ENCODE data around the gene USP7. TPM values are rescaled to one million over a fixed set of nuclear protein-coding genes. Genes with fewer than 3 reads are reported as not detected.

Gene USP7
- total RNA-seq, 1 experiment from 2014 or later, result 148 TPM

GRCh38 chr16:8915722-8916301 is 47.9 kb downstream of the USP7 start:
- Mint-ChIP-seq H3K4me1 (ENCODE audit: low read depth, unreplicated experiment) (peaks cover 35% of the 10 kb centered on the region), H3K27ac (ENCODE audit: unreplicated experiment) (no peak overlapping the region), H3K9me3 (ENCODE audit: unreplicated experiment) (no peaks in the 10 kb centered on the region), H3K36me3 (ENCODE audit: insufficient read depth, unreplicated experiment) (peaks cover 77% of the 10 kb centered on the region), H3K27me3 (ENCODE audit: insufficient read depth, unreplicated experiment) (no peaks in the 10 kb centered on the region), H3K4me3 (ENCODE audit: unreplicated experiment) (no peak overlapping the region)
- Histone ChIP-seq H3K4me1 (peaks cover 27% of the 10 kb centered on the region), H3K4me3 (ENCODE audit: low read depth, low read length) (no peak overlapping the region), H3K9me3 (no peaks in the 10 kb centered on the region), H3K36me3 (ENCODE audit: control insufficient read depth, insufficient read depth, low read length) (peaks cover 2% of the 10 kb centered on the region), H3K27me3 (replicated peaks; ENCODE audit: control insufficient read depth, insufficient read depth, low read length) (no peaks in the 10 kb centered on the region)
- ChIA-PET CTCF (interaction anchor here (0.6 kb wide), 2 partner anchors 16 to 94 kb away, joined by 5 to 7 read pairs; no protein-coding TSS in a partner anchor), POLR2A (no interaction called here)
- BruUV-seq (replicated peaks), result no TSS peak
- intact Hi-C loops (cut with micrococcal nuclease; ENCODE audit: unreplicated experiment), result no loop called here
- TF ChIP-seq, protein P1, sequence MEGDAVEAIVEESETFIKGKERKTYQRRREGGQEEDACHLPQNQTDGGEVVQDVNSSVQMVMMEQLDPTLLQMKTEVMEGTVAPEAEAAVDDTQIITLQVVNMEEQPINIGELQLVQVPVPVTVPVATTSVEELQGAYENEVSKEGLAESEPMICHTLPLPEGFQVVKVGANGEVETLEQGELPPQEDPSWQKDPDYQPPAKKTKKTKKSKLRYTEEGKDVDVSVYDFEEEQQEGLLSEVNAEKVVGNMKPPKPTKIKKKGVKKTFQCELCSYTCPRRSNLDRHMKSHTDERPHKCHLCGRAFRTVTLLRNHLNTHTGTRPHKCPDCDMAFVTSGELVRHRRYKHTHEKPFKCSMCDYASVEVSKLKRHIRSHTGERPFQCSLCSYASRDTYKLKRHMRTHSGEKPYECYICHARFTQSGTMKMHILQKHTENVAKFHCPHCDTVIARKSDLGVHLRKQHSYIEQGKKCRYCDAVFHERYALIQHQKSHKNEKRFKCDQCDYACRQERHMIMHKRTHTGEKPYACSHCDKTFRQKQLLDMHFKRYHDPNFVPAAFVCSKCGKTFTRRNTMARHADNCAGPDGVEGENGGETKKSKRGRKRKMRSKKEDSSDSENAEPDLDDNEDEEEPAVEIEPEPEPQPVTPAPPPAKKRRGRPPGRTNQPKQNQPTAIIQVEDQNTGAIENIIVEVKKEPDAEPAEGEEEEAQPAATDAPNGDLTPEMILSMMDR (IDR thresholded peaks at IDR 0.05; ENCODE audit: insufficient read depth in 1 of 2, low read depth in 1 of 2, low read length in 1 of 2, severe bottlenecking in 1 of 2, unreplicated experiment in 1 of 2), result no peak
- no peak for DNase-seq

DNA sequence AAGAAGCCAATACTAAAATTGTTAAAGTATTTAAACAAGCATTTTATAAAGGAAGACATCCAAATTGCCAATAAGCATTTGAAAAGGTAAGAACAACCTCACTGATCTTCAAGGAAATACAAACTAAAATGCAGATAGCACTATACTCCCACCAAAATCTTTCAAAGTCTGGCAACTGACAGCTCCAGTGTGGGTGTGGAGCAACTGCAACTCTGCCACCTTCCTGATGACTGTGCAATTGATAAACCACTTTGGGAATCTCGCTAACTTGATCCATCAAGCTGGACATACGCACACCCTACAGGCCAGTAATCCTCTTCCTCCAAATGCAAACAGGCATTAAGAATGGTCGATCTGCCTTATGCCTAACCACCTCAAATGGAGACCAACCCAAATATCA is 49.6 kb downstream of the USP7 start:
- Mint-ChIP-seq H3K9me3 (ENCODE audit: unreplicated experiment) (no peaks in the 10 kb centered on the region), H3K4me3 (ENCODE audit: unreplicated experiment) (no peak overlapping the region), H3K36me3 (ENCODE audit: insufficient read depth, unreplicated experiment) (peaks cover 76% of the 10 kb centered on the region), H3K27me3 (ENCODE audit: insufficient read depth, unreplicated experiment) (no peaks in the 10 kb centered on the region), H3K4me1 (ENCODE audit: low read depth, unreplicated experiment) (peaks cover 35% of the 10 kb centered on the region), H3K27ac (ENCODE audit: unreplicated experiment) (no peak overlapping the region)
- no TSS peak for BruUV-seq (replicated peaks)
- Histone ChIP-seq H3K9me3 (no peaks in the 10 kb centered on the region), H3K4me3 (ENCODE audit: low read depth, low read length) (no peak overlapping the region), H3K4me1 (peaks cover 29% of the 10 kb centered on the region), H3K27me3 (replicated peaks; ENCODE audit: control insufficient read depth, insufficient read depth, low read length) (no peaks in the 10 kb centered on the region), H3K36me3 (ENCODE audit: control insufficient read depth, insufficient read depth, low read length) (no peaks in the 10 kb centered on the region; the same call in 1 of the 2 replicates)
- TF ChIP-seq, protein P1 (IDR thresholded peaks at IDR 0.05; ENCODE audit: insufficient read depth in 1 of 2, low read depth in 1 of 2, low read length in 1 of 2, severe bottlenecking in 1 of 2, unreplicated experiment in 1 of 2), result no peak
- no peak for DNase-seq
- POLR2A ChIA-PET, result no interaction called here
- CTCF ChIA-PET, result interaction anchor here (1.8 kb wide), 1 partner anchor 22 kb away, joined by 6 read pairs; no protein-coding TSS in a partner anchor
- intact Hi-C loops (cut with micrococcal nuclease; ENCODE audit: unreplicated experiment), result no loop called here

DNA sequence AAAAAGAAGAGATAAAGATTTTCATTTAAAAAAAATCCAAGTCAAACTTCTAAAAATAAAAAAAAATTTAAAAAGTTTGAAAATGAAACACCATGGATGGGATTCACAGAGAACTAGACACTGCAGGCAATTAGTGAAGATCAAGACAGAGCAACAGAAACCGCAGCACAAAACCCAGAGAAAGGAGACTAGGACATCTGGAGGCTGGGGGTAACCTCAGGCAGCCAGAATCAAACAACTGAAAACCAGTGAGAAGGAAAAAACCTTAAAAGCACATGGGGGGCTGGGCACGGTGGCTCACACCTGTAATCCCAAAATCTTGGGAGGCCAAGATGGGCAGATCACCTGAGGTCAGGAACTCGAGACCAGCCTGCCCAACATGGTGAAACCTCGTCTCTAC is 50.9 kb downstream of the USP7 start:
- Mint-ChIP-seq H3K36me3 (ENCODE audit: insufficient read depth, unreplicated experiment) (peaks cover 75% of the 10 kb centered on the region), H3K27me3 (ENCODE audit: insufficient read depth, unreplicated experiment) (no peaks in the 10 kb centered on the region), H3K4me1 (ENCODE audit: low read depth, unreplicated experiment) (peaks cover 46% of the 10 kb centered on the region), H3K9me3 (ENCODE audit: unreplicated experiment) (no peaks in the 10 kb centered on the region), H3K4me3 (ENCODE audit: unreplicated experiment) (no peak overlapping the region), H3K27ac (ENCODE audit: unreplicated experiment) (peak overlapping the region; percentile 54)
- no peaks in the 10 kb centered on the region for H3K9me3 ChIP-seq
- no peak overlapping the region for H3K4me3 ChIP-seq (ENCODE audit: low read depth, low read length)
- no peak for DNase-seq
- H3K36me3 ChIP-seq (ENCODE audit: control insufficient read depth, insufficient read depth, low read length), result no peaks in the 10 kb centered on the region; the same call in 1 of the 2 replicates
- intact Hi-C loops (cut with micrococcal nuclease; ENCODE audit: unreplicated experiment), result no loop called here
- H3K4me1 ChIP-seq, result peaks cover 35% of the 10 kb centered on the region
- no TSS peak for BruUV-seq (replicated peaks)
- ChIA-PET CTCF (interaction anchor here (1.5 to 2.4 kb wide), 2 partner anchors 24 to 96 kb away, joined by 9 read pairs; no protein-coding TSS in a partner anchor), POLR2A (no interaction called here)
- TF ChIP-seq, protein P1 (IDR thresholded peaks at IDR 0.05; ENCODE audit: insufficient read depth in 1 of 2, low read depth in 1 of 2, low read length in 1 of 2, severe bottlenecking in 1 of 2, unreplicated experiment in 1 of 2), result no peak
- no peaks in the 10 kb centered on the region for H3K27me3 ChIP-seq (replicated peaks; ENCODE audit: control insufficient read depth, insufficient read depth, low read length)
